Measurements from ENCODE around the gene XG.

DNA sequence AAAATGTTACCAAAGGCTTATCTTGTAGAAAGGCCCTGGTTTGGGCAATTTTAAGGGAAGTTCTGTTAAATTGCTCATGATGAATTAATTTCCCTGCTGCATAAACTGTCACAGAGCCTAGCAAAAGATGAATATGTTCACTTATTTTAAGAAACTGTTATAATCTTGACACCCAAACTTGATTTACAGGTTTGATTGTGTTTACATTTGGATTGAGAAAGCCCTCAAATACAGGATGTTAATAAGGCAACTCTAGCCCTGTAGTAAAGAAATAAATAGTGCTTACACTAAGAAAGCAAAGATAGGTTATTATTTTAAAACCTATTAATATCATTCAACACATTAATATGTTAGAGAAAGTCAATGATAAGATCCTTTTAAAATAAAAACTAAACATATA lies 95.2 kb downstream of the XG start:
- TF ChIP-seq, protein P1, sequence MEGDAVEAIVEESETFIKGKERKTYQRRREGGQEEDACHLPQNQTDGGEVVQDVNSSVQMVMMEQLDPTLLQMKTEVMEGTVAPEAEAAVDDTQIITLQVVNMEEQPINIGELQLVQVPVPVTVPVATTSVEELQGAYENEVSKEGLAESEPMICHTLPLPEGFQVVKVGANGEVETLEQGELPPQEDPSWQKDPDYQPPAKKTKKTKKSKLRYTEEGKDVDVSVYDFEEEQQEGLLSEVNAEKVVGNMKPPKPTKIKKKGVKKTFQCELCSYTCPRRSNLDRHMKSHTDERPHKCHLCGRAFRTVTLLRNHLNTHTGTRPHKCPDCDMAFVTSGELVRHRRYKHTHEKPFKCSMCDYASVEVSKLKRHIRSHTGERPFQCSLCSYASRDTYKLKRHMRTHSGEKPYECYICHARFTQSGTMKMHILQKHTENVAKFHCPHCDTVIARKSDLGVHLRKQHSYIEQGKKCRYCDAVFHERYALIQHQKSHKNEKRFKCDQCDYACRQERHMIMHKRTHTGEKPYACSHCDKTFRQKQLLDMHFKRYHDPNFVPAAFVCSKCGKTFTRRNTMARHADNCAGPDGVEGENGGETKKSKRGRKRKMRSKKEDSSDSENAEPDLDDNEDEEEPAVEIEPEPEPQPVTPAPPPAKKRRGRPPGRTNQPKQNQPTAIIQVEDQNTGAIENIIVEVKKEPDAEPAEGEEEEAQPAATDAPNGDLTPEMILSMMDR (IDR thresholded peaks at IDR 0.05; ENCODE audit: low read length), result no peak
- TF ChIP-seq EZH2 (IDR thresholded peaks at IDR 0.05; ENCODE audit: borderline replicate concordance, low read length), result no peak

Measured in OCI-LY1 (cell line).